IPS-18a (cell line): ENCODE results near the gene TUBB2B.

Source experiments
- H3K27ac ChIP-seq: one replicate; pipeline ENCODE4 v1.5.1; 2013; ENCODE audit warnings: low read length
- H3K27me3 ChIP-seq: one replicate; pipeline ENCODE4 v1.6.1; 2013; ENCODE audit warnings: mild to moderate bottlenecking, low read length; ENCODE audit not compliant: control insufficient read depth, insufficient read depth
- H3K36me3 ChIP-seq: one replicate; pipeline ENCODE4 v1.6.1; 2013; ENCODE audit warnings: low read depth, low read length; ENCODE audit not compliant: control insufficient read depth
- H3K4me1 ChIP-seq: one replicate; pipeline ENCODE4 v1.6.1; 2013; ENCODE audit warnings: low read depth, low read length; ENCODE audit not compliant: control insufficient read depth
- H3K4me3 ChIP-seq: one replicate; pipeline ENCODE4 v1.5.1; 2013; ENCODE audit warnings: low read length
- H3K9ac ChIP-seq: one replicate; pipeline ENCODE4 v1.6.1; 2013; ENCODE audit warnings: mild to moderate bottlenecking, low read length, moderate library complexity
- H3K9me3 ChIP-seq: one replicate; pipeline ENCODE4 v1.6.1; 2013; ENCODE audit warnings: low read depth, low read length; ENCODE audit not compliant: control insufficient read depth

Gene TUBB2B

DNA sequence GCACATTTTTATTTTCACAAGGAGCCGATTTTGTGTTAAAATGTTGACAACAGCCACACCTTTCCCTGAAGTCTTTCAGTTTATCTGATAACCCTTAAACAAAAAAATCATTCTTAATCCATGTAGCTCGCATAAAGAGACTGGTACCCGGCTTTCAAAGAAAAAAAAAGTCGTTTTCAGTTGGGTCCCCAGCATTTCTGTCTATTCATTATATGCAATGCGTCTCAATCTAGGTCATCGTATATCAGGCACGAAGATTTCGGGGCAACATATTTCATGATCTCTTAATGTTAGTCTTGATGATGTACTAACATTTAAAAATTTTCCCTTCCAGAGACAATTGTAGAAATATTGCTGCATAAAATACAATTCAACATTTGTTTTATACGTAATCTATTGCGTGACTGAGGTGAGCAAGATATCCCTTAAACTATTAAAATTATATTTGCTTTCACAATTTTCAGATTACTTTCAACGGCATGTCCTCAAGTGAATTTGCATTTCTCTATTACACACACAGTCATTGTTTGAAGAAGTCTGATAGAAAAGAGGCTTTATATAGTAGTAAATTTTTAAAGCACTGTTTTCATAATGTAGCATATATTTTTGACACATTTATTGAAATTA lies 2.9 kb upstream of the TUBB2B start:
- Histone ChIP-seq H3K4me1 (peaks cover 26% of the 10 kb centered on the region), H3K27me3 (peaks cover 38% of the 10 kb centered on the region), H3K9me3 (no peaks in the 10 kb centered on the region), H3K4me3 (peak overlapping the region; percentile 97), H3K36me3 (peaks cover 8% of the 10 kb centered on the region), H3K9ac (no peak overlapping the region), H3K27ac (no peak overlapping the region)

DNA sequence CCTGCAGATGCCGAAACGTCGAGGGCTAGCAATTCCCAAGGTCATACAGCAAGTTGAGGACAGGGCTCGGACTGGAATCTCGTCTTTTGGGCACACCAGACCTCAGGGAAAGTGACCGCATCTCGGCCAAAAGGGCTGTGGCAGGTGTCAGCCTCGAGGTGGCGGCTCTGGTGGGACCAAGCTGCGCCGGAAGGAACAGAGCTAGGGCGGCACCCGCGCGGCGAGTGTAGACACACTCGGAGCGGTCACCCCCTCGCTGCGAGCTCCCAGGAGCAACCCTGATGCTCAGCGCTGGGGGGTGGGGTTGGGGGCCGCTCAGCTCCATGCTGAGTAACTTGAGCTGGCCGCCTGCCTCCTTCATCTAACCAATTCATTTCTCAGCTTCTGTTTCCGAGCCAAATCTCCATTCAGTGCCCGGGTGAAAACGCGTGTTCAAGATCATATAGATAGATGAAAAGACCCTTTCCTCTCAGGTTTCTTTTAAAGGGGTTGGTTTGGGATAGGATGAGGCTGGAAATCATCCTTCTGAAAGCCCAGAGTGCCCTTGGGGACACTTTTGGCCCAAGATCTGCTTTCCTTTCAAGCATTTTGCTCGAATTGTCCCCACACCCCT lies 2.2 kb upstream of the TUBB2B start:
- no peaks in the 10 kb centered on the region for H3K9me3 ChIP-seq
- peak overlapping the region; percentile 66 for H3K9ac ChIP-seq
- peaks cover 38% of the 10 kb centered on the region for H3K27me3 ChIP-seq
- no peak overlapping the region for H3K27ac ChIP-seq
- peak overlapping the region; percentile 97 for H3K4me3 ChIP-seq
- H3K36me3 ChIP-seq: peaks cover 8% of the 10 kb centered on the region
- H3K4me1 ChIP-seq: peaks cover 26% of the 10 kb centered on the region

DNA sequence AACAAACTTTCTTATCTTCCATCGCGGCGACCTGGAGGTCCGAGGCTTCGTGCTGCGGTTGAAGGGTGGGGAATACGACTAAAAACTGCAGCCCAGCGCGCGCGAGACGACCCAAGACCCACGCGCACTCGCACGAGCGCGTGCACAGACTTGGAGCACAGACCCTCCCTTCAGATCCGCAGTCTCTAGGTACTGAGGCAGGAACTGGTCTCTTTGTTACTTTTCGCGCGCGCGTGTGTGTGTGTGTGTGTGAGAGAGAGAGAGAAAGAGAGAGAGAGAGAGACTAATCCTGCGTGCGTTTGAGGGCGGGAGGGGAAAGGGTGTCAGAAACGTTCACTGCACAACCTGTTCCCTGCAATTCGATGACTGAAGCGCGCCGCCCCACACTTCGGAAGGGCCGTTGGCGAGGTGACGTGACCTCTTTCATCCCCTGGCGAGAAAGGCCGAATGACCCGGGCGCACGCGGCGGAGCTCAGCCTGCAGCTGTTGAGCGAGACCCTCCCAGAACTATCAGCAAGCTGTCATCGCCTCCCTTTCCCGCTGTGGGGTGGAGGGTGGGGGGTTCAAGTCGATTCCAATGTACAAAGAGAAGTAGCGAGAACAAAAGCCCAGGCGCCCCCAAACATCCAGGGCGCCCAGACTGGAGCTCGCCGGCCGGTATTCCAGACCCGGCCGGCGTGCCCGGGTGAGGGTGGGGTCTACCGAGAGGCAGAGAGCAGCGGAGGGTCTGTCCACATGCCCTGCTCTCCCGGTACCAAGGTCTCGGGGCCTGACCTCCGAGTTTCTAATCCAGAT lies 1.5 kb upstream of the TUBB2B start:
- Histone ChIP-seq H3K4me3 (peak overlapping the region; percentile 97), H3K36me3 (peaks cover 14% of the 10 kb centered on the region), H3K9me3 (no peaks in the 10 kb centered on the region), H3K9ac (peak overlapping the region; percentile 66), H3K27me3 (peaks cover 38% of the 10 kb centered on the region), H3K4me1 (peaks cover 23% of the 10 kb centered on the region), H3K27ac (no peak overlapping the region)

DNA sequence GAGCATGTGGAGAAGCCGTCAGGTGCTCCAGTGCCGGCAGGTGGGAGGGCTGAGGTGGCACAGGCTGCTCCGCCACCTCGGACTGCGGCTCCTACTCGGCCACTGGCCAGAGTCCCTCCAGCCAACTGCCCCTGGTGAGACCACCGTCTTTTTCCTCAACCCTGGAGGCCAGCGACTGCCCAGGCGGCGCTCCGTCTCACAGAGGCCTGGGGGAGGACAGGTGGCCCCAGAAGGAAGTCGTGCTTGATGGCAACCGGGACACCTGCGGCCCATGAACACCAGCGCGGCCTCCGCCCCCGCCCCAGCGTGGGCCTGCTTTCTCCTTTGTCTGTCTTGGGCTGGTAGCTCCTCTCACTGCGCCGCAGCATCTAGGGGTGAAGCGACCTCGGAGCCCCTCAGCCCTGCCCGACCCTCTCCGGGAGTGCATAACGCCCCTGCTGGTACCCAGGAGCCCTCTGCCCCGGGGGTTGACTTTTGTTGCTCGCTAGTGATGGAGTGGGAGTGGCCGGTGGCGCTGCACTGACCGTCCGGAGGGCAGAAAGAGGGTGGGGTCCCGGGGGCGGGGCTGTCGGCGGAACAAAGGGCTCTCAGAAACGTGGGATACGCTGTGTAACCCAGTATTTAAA lies 706 bp upstream of the TUBB2B start:
- Histone ChIP-seq H3K27ac (peak overlapping the region; percentile 43), H3K9ac (peak overlapping the region; percentile 92), H3K9me3 (no peaks in the 10 kb centered on the region), H3K4me1 (peaks cover 23% of the 10 kb centered on the region), H3K4me3 (peak overlapping the region; percentile 97), H3K36me3 (peaks cover 22% of the 10 kb centered on the region), H3K27me3 (peaks cover 35% of the 10 kb centered on the region)

DNA sequence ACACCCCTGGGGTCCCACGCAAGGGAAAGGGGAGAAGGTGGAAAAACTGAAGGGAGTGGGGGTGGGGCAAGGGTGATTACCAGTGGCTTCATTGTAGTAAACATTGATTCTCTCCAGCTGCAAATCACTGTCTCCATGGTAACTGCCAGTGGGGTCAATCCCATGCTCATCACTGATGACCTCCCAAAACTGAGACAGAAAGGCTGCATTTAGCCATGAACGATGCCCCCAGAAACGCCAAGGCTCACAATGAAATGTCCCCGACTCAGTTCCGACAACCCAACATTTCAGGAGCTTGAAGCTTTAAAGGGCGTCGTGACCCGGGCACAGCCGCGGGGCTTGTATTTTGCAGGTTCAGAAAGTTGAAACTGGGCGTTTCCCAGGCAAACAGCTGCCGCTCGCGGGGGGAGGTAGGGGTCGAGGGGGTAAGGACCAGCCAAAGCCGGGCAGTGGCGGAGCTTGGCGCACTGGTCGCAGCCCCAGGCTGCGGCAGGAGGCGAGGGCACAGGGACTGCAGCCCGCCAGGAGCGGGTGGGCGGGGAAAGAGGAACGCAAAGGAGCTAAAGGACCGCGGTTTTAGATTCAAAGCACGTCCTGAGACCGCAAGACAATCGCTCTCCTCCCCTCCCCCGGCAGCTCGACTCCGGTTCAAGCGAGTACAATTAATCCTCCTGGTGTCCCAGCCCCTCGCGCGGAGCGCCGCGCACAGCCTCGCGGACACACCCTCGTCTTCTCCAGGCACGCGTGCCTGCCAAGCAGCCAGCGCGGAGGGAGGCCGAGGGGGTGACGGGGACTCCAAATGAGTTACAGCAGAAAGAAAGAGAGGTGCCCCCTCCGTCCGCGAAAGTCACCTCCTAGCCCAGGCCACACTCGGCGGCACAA lies 731 bp downstream of the TUBB2B start:
- Histone ChIP-seq H3K9ac (peak overlapping the region; percentile 92), H3K27me3 (peaks cover 23% of the 10 kb centered on the region)

DNA sequence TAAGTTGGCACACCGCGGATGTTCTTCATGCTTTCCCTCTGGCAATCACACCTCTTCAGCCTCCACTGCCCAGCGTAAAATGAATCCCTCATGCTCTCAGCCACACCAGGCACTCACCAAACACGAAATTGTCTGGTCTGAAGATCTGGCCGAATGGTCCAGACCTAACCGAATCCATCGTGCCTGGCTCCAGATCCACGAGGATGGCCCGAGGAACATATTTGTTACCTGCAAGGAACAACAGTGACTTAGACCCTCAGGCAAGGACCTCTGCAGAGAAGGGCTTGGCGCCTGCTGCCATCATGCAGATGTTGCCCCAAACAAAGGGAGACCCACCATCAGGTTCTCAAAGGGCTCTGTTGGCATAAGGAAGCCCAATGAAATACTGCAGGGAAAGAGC lies 1.4 kb downstream of the TUBB2B start:
- peak overlapping the region; percentile 97 for H3K4me3 ChIP-seq
- no peaks in the 10 kb centered on the region for H3K9me3 ChIP-seq
- peaks cover 22% of the 10 kb centered on the region for H3K4me1 ChIP-seq
- H3K27ac ChIP-seq: no peak overlapping the region
- H3K9ac ChIP-seq: peak overlapping the region; percentile 92
- peaks cover 23% of the 10 kb centered on the region for H3K27me3 ChIP-seq
- H3K36me3 ChIP-seq: peaks cover 22% of the 10 kb centered on the region

More for the DNA sequence above, 731 bp downstream of the TUBB2B start:
- Histone ChIP-seq H3K4me1 (peaks cover 19% of the 10 kb centered on the region), H3K36me3 (peaks cover 22% of the 10 kb centered on the region), H3K27ac (peak overlapping the region; percentile 69), H3K9me3 (no peaks in the 10 kb centered on the region), H3K4me3 (peak overlapping the region; percentile 97)

DNA sequence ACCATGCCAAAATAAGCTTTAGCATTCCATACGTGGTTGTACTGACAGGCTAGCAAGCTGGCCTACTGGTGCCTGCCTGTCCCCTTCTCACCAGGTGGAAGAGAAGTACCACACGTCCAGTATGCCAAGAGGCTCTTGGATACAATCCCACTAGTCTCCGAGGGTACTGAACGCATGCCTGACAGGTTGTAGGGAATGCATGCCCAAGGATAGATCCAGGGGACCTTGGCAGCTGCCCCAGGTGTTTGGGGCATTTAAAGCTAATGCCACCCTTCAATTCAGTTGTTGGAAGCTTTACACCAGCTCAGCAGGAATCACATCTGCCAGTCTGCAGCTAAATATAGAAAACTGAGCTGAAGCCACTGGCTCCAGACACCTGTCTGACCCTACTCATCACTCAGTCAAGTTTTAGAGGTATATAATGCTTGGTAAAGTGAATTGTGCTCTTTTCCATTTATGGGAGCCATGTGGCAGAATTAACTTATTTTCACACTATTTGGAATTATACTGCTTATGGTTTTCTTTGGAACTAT lies 4.9 kb downstream of the TUBB2B start:
- H3K9ac ChIP-seq: no peak overlapping the region
- no peak overlapping the region for H3K27ac ChIP-seq
- H3K4me3 ChIP-seq: no peak overlapping the region
- no peaks in the 10 kb centered on the region for H3K27me3 ChIP-seq
- no peaks in the 10 kb centered on the region for H3K9me3 ChIP-seq
- peaks cover 22% of the 10 kb centered on the region for H3K36me3 ChIP-seq
- peaks cover 13% of the 10 kb centered on the region for H3K4me1 ChIP-seq

DNA sequence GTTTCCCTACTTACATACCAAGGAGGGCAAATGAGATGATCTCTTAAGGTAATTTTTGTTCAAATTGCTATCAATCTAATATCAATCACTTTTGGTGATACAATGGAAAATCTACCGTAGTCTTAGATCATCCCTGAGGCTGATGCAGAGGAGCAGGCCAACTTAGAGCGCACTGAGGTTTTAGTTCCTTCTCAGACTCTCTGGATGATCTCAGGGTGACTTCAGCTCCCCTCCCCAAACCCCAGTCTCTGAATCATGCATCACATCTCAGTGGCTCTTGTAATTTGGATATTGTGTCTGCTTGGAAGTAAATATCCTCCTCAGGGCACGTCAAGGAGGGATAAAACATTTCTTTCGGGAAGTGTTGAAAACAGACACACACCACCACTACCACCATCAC lies 5.9 kb downstream of the TUBB2B start:
- Histone ChIP-seq H3K4me1 (peaks cover 13% of the 10 kb centered on the region), H3K9ac (no peak overlapping the region), H3K27me3 (no peaks in the 10 kb centered on the region), H3K9me3 (no peaks in the 10 kb centered on the region), H3K36me3 (peaks cover 22% of the 10 kb centered on the region), H3K4me3 (no peak overlapping the region), H3K27ac (no peak overlapping the region)

DNA sequence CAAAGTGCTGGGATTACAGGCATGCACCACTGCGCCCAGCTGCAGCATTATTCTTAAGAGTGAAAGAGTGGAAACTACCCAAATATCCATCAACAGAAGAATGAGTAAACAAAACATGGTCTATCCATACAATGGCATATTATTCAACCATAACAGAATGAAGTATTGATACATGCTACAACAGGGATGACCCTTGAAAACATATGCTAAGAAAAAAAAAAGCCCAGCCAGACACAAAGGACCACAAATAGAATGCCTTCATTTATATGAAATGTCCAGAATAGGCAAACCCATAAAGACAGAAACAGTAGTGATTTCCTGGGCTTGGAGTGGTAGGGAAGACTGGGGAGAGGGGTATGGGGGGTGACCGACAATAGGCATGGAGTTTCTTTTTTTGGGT lies 7.1 kb downstream of the TUBB2B start:
- Histone ChIP-seq H3K4me1 (peaks cover 8% of the 10 kb centered on the region), H3K27me3 (no peaks in the 10 kb centered on the region), H3K36me3 (peaks cover 14% of the 10 kb centered on the region), H3K4me3 (no peak overlapping the region), H3K9me3 (no peaks in the 10 kb centered on the region), H3K27ac (no peak overlapping the region), H3K9ac (no peak overlapping the region)

DNA sequence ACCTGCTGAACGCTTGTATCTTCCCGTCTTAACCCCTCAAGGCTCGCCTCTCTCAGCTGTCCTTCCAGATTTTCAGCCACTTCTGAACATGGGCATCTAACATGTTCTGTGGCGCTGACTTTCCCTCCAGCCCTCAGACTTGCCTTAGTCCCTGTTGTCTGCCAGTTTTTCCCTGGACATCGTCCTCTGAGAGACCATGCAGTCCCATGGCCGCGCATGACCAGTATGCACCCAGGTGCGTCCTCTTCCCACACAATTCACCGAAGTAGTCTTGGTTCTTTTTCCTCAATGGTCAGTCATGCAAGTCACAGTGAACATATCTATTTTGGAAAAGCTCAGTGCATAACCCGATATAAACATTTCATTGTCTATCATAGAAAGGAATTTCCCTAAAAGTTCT lies 9.2 kb downstream of the TUBB2B start:
- Histone ChIP-seq H3K36me3 (peaks cover under 1% of the 10 kb centered on the region), H3K27me3 (no peaks in the 10 kb centered on the region), H3K27ac (no peak overlapping the region)

More for the DNA sequence above, 9.2 kb downstream of the TUBB2B start:
- H3K9me3 ChIP-seq: no peaks in the 10 kb centered on the region
- H3K9ac ChIP-seq: no peak overlapping the region
- H3K4me1 ChIP-seq: peaks cover 8% of the 10 kb centered on the region
- no peak overlapping the region for H3K4me3 ChIP-seq
